Measurements from ENCODE around the gene GARIN5A.

GARIN5A gene

GRCh38 chr19:50432221-50433028, 44.2 kb downstream of the GARIN5A start, which contains the start of gene MYBPC2:
TSS of gene MYBPC2 (plus strand) at chr19:50432892. CDS start at chr19:50432954, 62 bp downstream.
- peak; percentile 93 for DNase-seq

DNA sequence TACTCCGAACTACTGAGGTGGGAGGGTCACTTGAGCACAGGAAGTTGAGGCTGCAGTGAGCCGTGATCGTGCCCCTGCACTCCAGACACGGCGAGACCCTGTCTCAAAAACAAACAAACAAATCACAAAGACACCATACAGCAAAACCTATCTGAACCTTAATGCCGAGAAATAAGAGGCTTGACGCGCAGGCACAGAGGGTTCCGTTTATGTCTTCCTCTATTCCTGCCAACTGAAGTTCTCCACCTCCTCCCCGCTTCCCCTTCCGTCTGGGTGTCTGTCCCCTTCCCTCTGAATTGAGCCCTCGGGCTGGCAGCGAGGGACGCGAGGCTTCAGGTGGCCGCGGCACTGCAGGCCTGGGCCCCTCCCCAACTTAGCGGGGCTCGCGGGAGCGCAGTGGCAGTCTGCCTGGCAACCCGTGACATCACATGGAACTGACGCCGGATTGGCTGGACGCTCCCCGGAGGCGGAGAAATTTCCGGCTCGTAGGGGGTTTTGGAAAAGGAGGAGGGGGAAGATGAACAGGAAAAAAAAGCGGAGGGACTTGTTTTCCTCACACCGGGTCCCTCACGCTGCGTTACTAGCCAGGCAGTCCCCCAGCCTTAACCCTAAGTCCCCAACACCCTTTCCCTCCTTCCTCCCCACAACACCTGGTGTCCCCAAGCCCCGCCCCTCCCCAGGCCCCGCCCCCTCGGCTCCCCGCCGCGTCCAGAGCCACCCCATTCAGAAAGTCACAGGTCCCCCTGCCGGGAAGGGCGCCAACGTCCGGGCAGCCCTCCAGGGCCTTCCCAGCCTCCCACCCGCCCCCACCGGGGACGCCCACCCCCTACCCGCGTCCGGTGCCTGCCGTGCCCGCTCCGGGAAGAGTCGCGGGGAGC, 45.1 kb downstream of the GARIN5A start:
- DNase-seq, result peak; percentile 92

- DNase-seq, result peak; percentile 42
Measured at GRCh38 chr19:50430888-50431342, 45.7 kb downstream of the GARIN5A start.

DNA sequence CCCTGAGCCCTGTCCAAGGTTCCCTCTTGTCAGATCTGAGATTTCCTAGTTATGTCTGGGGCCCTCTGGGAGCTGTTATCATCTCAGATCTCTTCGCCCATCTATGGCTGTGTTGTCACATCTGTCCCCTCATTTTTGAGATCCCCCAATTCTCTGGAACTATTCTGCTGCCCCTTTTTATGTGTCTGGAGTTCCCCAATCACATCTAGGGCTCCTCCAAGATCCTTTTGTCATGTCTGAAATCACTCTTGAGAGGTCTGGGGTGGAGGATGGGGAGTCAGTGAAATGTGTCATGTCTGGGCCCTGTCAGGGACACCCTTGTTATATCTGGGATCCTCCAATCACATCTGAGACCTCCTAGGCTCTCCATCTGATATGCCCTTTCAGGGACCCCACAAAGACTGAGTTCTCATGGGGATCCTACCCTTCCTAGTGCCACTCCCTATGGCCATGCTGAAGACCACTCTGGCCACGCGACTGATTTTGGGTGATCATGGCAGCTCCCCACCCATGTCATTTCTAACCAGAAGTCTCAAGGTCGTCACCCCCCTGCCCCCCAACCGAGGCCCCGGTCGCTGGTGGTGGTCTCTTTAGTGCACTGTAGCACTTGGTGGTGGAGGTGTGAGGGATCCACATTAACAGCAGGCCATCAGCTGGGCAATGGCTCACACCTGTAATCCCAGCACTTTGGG, 47.7 kb downstream of the GARIN5A start:
- no peak for DNase-seq

DNA sequence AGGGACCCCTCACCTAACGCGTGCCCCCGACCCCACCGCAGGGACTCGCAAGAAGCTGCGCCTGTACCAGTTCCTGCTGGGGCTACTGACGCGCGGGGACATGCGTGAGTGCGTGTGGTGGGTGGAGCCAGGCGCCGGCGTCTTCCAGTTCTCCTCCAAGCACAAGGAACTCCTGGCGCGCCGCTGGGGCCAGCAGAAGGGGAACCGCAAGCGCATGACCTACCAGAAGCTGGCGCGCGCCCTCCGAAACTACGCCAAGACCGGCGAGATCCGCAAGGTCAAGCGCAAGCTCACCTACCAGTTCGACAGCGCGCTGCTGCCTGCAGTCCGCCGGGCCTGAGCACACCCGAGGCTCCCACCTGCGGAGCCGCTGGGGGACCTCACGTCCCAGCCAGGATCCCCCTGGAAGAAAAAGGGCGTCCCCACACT, 48.6 kb downstream of the GARIN5A start:
- peak; percentile 42 for DNase-seq

DNA sequence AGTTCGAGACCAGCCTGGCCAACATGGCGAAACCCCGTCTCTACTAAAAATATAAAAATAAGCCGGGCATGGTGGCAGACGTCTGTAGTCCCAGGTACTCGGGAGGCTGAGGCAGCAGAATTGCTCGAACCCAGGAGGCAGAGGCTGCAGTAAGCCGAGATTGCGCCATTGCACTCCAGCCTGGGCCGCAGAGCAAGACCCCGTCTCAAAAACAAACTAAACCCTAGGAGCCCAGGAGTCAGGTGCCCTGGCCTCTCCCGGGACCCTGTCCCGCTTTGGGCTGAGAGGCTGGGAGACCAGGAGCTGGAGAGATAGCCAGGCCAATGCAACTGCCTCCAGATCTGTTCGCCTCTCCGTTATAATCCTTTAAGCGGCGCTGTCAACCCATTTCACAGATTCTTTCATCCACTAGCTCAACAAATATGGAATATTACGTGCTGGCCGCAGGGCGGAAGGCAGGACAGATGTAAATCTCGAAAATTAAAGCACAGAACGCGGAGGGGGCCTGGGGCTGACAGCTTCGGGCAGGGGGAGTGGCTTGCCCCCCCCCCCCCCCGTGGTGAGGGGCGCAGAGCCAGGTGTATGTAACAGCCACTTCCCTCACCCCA, 49.2 kb downstream of the GARIN5A start:
- no peak for DNase-seq

DNA sequence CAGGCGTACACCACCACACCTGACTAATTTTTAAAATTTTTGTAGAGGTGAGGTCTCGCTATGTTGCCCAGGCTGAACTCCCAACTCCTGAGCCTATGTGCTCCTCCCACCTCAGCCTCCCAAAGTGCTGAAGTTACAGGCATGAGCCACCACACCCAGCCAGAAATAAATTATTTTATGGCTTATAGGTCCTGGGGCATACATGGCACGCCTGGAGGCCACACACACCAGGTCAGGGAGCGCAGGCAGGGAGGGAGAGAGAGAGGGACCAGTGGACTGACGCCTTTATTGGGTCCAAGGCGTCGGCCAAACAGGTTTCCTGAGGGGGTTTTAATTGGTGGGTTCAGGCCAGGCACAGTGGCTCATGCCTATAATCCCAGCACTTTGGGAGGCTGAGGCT, 51.1 kb downstream of the GARIN5A start:
- no peak for DNase-seq

- no peak for DNase-seq
Measured at GRCh38 chr19:50423279-50424113, 53.2 kb downstream of the GARIN5A start.

- DNase-seq, result no peak
Measured at GRCh38 chr19:50422397-50423278, 54.0 kb downstream of the GARIN5A start.

DNA sequence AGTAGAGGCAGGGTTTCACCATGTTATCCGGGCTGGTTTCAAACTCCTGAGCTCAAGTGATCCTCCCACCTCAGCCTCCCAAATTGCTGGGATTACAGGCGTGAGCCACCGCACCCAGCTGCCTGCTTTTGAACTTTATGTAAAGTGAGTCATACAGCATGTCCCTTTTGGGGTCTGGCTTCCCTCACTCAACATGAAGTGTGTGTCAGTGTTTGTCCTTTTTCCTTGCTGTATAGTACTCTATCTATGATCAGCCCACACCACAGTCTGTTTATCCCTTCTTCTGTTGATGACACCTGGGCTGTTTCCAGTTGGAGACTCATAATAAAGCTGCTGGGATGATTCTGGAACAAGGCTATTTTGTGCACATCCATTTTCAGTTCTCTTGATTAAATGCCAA, 55.8 kb downstream of the GARIN5A start:
- no peak for DNase-seq

- DNase-seq, result no peak
Measured at GRCh38 chr19:50420127-50420526, 56.5 kb downstream of the GARIN5A start.

DNA sequence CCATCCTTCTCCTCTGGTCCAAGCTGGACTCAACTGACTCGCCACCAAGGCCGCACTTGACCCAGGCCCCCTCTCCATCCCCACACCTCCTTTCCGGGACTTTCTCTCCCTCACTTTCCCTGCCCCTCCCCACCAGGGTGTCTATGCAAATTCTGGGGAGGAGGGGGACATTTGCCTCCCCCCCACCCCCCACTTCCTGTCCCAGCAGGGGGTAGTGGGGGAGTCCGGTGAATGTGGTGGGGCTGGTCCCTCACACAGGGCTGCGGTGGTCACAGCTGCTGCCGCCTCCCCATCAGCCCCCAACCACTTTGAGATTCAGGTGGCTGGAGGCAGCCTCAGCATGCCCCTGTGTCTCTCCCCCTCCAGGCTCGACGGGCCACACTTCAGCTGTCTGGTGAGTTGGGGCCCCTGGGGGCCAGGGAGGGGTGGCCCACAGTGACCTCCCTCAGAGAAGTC, 57.0 kb downstream of the GARIN5A start:
- DNase-seq, result no peak

GRCh38 chr19:50419022-50419579, 57.5 kb downstream of the GARIN5A start:
- no peak for DNase-seq

DNA sequence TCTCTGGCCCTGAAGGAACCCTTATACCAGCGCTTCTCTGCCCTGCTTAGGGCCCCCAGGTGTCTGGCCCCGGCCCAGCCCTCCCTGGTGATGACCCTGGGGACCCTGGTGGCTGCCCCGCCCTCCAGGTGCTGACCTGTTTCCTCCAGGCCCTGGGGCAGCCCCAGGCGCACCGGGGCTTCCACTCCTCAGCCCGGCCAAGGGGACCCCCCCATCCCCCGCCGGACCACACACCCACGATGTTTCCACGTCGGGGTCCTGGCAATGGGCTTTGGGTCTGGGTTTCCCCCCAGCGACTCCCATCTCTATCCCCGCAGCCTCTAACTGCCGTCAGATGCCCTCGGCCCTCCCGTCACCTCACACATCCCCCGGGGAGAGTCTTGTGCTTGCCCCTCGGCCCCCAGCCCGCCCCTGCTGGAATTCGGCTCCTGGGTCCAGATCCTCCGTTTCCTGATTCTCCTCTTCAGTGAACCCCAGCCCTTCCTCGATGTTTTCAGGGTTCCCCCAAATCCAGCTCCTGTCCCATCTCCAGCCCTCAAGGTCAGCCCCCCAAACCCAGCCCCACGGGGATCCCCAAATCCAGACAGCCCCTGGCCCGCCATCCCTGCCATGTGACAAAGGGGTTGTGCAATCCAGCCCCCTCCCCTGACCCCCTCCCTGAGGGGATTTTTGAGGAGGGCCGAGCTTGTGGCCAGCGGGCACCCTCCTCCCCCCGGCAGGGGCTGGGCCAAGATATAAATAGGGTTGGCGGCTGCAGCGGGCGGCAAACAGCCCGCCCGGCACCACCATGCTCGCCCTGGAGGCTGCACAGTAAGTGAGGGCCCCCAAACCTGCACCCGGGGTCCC, 58.2 kb downstream of the GARIN5A start, which contains the start of gene SPIB:
Gene SPIB, plus strand, starts transcription at position 763 of the 846 bp plus-strand sequence. Its CDS starts 25 bp downstream, at position 788.
- peak; percentile 45 for DNase-seq

DNA sequence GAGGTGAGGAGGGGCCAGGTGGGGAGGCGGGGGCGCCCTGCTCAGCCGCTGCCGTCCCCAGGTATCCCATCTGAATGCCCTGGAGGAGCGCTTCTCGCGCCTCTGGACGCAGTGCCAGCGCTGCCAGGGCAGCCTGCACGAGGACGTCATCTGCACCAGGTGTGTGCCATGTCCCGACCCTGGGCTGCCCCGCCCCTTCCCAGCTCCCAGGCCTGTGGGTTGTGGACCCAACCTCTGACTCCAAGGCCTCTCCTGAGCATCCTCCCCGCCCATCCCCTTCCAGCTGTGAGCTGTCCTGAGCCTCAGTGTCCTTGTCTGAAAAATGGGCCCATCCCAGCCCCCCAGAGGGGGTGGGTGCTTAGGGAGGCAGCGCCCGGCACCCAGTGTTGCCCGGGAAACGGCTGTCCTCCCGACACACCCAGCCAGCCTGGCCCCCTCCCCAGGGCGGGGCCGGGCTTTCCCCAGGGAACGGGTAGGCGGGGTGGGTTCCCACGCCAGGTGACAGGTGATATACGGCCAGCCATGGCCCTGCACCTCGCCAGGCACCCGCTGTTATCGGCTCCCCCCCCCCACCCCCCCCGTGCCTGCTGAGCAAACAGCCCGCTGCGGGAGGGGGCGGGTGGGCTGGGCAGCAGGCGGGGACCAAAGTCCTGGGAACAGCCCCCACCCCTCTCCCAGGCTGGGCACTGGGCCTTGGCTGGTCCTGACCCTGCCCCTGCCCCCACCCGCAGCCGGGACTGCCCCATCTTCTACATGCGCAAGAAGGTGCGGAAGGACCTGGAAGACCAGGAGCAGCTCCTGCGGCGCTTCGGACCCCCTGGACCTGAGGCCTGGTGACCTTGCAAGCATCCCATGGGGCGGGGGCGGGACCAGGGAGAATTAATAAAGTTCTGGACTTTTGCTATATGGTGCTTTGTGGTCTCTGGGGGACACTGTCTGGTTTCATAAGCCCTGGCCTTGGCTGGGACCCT, 59.3 kb downstream of the GARIN5A start:
- peak; percentile 85 for DNase-seq
